A673 (cell line): ENCODE measurements around the gene EPM2AIP1.

ENCODE experiments used
- CTCF ChIP-seq: fragments of 300-800, 200-600 bp; sonication (generic); conservative IDR thresholded peaks from 2 replicates; pipeline ENCODE4 v1.5.1; 2017; ENCODE audit warnings: low read depth, mild to moderate bottlenecking, antibody characterized with exemption, low read length, moderate library complexity, mixed read lengths
- EZH2 ChIP-seq: fragments of 200-600 bp; sonication (generic); IDR thresholded peaks from 2 replicates; pipeline ENCODE4 v1.6.1; 2017; ENCODE audit warnings: borderline replicate concordance, low read depth, mild to moderate bottlenecking, mixed read lengths, antibody characterized with exemption, low read length; ENCODE audit not compliant: poor library complexity, severe bottlenecking

- TF ChIP-seq CTCF, result no peak
- TF ChIP-seq EZH2, result no peak
Measured at GRCh38 chr3:36972163-36972562, 20.8 kb downstream of the EPM2AIP1 start.
